Measurements from ENCODE around the gene FAM81B. TPM values are rescaled to one million over a fixed set of nuclear protein-coding genes. Genes with fewer than 3 reads are reported as not detected.
A peak's percentile ranks its signal among the peaks of the same experiment; 100 is the strongest.

Gene FAM81B
- total RNA-seq, 2 experiments from 2014 or later, result not detected

DNA sequence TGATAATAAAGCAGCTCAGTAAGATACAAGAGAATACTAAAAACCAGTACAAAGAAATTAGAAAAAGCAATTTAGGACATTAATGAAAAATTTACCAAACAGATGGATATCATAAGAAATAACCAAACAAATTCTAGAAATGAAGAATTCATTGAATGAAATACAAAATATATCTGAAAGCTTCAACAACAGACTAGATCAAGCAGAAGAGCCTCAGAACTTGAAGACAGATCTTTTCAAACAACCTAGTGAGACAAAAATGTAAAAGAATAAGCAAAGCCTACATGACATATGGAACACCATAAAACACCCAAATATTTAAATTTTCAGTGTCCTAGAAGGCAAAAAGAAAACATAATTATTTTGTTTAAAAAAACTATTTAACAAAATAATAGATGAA lies 96.7 kb downstream of the FAM81B start:
- H4K20me1 ChIP-seq (ENCODE audit: insufficient read depth, low read length), result no peaks in the 10 kb centered on the region
- no peak overlapping the region for H3K27ac ChIP-seq (ENCODE audit: low read depth, low read length, poor library complexity, severe bottlenecking)
- H3K4me1 ChIP-seq (ENCODE audit: insufficient read depth, low read length, poor library complexity, severe bottlenecking), result no peaks in the 10 kb centered on the region
- no peak overlapping the region for H2AFZ ChIP-seq (ENCODE audit: low read length)
- no peak for TF ChIP-seq EZH2phosphoT487 (IDR thresholded peaks at IDR 0.05; ENCODE audit: borderline replicate concordance, low read depth, low read length)
- no peak for TF ChIP-seq CTCF (conservative IDR thresholded peaks at IDR 0.05; ENCODE audit: low read length)
- H3K9me2 ChIP-seq (ENCODE audit: insufficient read depth, low read length), result no peaks in the 10 kb centered on the region
- peak; percentile 14 for DNase-seq (ENCODE audit: low spot score)
- ChIA-PET CTCF (ENCODE audit: unreplicated experiment) (no interaction called here), POLR2A (no interaction called here)
- peaks cover 16% of the 10 kb centered on the region; the same call in 1 of the 2 replicates for H3K9me3 ChIP-seq (ENCODE audit: low read length)
- H3K79me2 ChIP-seq (ENCODE audit: insufficient read depth, low read depth, low read length), result no peaks in the 10 kb centered on the region
- H3K4me2 ChIP-seq (ENCODE audit: low read length), result no peak overlapping the region
- intact Hi-C loops (cut with micrococcal nuclease; ENCODE audit: unreplicated experiment), result no loop called here
- peaks cover 88% of the 10 kb centered on the region for H3K36me3 ChIP-seq (ENCODE audit: insufficient read depth, low read length)
- BruUV-seq (replicated peaks), result no TSS peak
- no peak overlapping the region for H3K4me3 ChIP-seq (ENCODE audit: low read depth, low read length, poor library complexity, severe bottlenecking)

Other genes starting within 250 kb of the FAM81B start
- gene MCTP1, start 106.3 kb upstream of the FAM81B start, total RNA-seq (2014; rRNA removed; shearing (Covaris generic)), result not detected in 2 replicates
- not detected in 2 replicates for gene MCTP1, start 106.3 kb upstream of the FAM81B start, total RNA-seq (2022)
- 53.0 and 55.4 TPM in 2 replicates for gene SKIC3, start 163.6 kb downstream of the FAM81B start, total RNA-seq (2014; rRNA removed; shearing (Covaris generic))
- gene SKIC3, start 163.6 kb downstream of the FAM81B start, total RNA-seq (2022), result 73.9 and 81.2 TPM in 2 replicates
- gene ARSK, start 163.7 kb downstream of the FAM81B start, total RNA-seq (2014; rRNA removed; shearing (Covaris generic)), result 4.1 and 5.9 TPM in 2 replicates
- gene ARSK, start 163.7 kb downstream of the FAM81B start, total RNA-seq (2022), result 5.2 and 6.8 TPM in 2 replicates
- gene GPR150, start 228.7 kb downstream of the FAM81B start, total RNA-seq (2014; rRNA removed; shearing (Covaris generic)), result not detected in 2 replicates
- gene GPR150, start 228.7 kb downstream of the FAM81B start, total RNA-seq (2022), result not detected in 2 replicates

Data from OCI-LY7 (cell line).